ENCODE results near the gene OCA2.
"Not testable (repeated sequence)": the region's sequence is repeated elsewhere in the genome, so short reads cannot be mapped to it uniquely, and the experiment has no call there.

DNA sequence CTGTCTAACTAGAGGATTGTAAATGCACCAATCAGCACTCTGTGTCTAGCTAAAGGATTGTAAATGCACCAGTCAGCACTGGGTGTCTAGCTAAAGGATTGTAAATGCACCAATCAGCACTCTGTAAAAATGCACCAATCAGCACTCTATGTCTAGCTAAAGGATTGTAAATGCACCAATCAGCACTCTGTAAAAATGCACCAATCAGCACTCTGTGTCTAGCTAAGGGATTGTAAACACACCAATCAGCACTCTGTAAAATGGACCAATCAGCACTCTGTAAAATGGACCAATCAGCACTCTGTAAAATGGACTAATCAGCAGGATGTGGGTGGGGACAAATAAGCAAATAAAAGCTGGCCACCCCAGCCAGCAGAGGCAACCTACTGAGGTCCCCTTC is 331.7 kb downstream of the OCA2 start:
- TF ChIP-seq, protein P1, sequence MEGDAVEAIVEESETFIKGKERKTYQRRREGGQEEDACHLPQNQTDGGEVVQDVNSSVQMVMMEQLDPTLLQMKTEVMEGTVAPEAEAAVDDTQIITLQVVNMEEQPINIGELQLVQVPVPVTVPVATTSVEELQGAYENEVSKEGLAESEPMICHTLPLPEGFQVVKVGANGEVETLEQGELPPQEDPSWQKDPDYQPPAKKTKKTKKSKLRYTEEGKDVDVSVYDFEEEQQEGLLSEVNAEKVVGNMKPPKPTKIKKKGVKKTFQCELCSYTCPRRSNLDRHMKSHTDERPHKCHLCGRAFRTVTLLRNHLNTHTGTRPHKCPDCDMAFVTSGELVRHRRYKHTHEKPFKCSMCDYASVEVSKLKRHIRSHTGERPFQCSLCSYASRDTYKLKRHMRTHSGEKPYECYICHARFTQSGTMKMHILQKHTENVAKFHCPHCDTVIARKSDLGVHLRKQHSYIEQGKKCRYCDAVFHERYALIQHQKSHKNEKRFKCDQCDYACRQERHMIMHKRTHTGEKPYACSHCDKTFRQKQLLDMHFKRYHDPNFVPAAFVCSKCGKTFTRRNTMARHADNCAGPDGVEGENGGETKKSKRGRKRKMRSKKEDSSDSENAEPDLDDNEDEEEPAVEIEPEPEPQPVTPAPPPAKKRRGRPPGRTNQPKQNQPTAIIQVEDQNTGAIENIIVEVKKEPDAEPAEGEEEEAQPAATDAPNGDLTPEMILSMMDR (IDR thresholded peaks at IDR 0.05; ENCODE audit: low read depth, low read length), result not testable (repeated sequence)
- TF ChIP-seq EZH2phosphoT487 (IDR thresholded peaks at IDR 0.05; ENCODE audit: low read depth), result not testable (repeated sequence)
